CD4-positive, alpha-beta T cell treated with Interferon gamma for 1 hour (primary cell): ENCODE results near the gene ANTXRL.
A peak's percentile ranks its signal among the peaks of the same experiment; 100 is the strongest.
"Not testable (repeated sequence)": the region's sequence is repeated elsewhere in the genome, so short reads cannot be mapped to it uniquely, and the experiment has no call there.

ENCODE experiments used
- DNase-seq: peaks from one replicate; pipeline ENCODE4 v3.0.0-alpha.2; 2020

The ANTXRL gene

DNA sequence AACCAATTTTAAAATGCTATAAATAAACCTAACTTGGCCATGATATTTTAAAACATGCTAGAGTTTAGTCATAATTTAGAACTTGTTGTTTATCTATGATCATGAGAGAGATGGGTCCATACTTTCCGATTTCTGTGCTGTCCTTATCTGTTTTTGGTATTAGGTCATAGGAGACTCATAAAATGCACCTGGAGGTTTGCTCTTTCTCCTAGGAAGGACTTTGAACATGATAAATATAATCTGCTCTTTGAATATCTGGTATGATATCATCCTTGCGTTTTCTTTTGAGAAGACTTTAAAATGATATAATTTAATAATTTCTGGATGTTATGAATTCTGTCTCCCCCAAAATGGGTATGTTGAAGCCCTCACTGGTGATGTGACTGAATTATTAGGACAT lies 9.0 kb upstream of the ANTXRL start:
- DNase-seq: no peak

DNA sequence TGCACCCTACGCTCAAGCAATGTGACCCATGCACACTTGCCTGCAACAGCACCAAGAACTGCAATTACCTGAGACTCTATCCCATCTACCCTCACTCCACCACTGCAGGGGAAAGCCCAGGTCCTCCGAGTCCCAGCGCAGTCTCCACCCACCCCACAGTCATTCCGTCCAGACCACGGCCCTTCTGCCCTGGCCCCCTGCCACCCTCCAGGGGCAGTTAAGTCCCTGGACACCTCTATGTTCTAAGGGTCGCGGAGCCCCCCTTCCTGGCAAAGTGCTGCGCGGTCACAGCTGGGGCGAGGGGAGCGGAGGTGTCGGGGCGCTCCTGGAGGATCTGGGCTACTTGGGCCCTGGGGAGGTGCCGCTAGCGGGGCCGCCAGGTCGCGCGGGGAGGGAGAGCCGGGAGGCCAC lies 4.4 kb upstream of the ANTXRL start:
- DNase-seq: not testable (repeated sequence)

DNA sequence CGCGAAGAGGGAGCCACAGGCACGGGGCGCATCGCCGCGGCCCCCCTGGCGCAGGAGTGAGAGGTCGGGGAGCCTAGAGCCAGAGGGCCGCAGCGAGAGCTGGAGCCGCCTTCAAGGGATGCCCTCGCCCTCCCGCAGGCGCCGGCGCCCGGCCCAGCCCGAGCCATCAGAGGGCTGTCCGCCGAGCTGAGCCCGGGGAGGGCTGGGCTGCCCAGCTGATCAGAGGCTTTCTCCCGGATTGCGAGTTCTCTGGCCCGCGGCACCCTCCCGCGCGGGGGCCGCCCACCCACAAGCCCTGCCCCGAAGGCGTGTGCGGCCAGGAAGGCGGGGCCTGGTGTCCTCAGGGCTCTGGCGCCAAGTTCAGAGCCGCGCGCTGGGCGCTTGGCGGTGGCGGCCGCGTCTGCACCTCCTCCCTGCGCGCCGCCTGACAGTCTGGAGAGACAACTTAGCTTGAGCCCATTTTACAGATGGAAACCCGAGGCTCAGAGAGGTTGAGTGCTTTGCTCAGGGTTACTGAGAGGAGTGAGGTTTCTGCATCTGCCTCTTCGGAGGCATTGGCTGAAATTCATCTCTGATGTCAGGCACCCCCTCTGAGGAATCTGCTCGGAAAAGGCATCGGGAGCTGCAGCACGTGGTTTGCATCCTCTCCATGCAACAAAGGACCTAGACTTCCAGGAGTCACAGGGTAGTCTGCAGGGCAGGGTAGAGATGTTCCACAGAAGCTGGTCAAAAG lies 3.8 kb upstream of the ANTXRL start:
- peak; percentile 70 for DNase-seq

DNA sequence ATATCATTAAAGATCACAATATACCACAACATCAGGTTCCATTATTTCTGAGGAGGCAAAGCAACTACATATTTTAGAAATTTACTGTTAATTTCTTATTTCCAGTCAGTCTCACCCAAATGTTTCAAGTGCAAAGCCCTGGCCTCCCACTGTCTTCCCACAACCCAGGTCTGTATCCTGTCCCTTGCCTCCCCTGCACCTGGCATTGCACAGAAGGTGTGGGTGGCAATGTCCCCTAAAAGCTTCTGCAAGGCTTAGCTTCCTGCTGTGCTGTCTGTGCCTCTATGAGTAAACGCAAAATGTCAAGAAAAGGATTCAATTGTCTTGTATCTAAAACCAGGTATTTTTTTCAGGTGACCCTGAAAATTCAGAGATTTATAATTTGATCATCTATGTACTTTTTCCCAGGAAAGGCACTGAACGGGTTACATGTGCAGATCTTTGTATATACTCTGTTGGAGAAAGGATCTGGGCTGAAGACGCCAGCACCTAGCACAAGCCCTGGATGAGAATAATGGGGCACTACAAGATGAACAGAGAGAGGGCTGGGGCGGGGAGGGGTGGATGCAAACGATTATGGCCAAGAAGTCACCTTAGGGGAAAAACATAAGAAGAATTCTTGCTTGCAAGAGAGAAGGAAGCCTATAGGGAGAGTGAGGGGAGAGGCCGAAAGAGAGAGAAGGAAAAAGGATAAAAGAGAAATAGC lies 3.1 kb upstream of the ANTXRL start:
- DNase-seq: no peak

DNA sequence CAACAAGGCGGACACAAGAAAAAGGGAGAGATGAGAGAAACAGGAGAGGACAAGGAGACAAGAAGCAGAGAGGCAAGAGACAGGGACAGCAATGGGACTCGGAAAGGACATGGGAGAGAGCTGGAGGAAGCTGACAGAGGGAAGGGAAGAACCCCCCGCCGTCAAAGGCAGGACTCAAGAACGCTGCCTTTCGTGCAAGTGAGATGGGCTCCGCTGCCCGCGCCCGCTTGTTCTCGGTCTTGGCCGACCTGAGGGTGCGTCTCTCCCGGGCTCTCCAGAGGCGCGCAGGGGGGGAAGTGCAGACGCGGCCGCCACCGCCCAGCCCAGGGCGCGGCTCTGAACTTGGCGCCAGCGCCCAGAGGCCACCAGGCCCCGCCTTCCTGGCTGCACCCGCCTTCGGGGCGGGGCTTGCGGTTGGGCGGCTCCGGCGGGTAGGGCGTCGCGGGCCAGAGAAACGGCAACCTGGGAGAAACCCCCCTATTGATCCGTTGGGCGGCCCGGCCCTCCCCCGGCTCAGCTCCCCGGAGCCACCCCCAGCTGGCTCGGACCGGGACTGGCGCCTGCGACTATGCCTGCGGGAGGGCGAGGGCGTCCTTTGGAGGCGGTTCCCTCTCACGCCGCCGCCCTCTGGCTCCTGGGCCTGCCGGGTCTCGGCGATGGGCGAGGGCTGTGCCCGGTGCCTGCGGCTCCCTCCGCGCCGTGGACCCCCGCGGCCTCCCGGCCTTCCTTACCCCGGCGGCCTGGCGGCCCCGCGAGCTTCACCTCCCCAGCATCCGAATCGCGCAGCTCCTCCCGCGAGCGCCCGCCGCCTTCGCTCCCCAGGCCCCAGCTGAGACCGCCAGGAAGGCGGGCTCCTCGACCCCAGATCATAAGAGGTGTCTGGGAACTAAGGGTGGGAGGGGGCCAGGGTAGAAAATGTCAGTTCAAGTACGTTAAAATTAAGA lies 2.2 kb upstream of the ANTXRL start:
- DNase-seq: peak; percentile 65

DNA sequence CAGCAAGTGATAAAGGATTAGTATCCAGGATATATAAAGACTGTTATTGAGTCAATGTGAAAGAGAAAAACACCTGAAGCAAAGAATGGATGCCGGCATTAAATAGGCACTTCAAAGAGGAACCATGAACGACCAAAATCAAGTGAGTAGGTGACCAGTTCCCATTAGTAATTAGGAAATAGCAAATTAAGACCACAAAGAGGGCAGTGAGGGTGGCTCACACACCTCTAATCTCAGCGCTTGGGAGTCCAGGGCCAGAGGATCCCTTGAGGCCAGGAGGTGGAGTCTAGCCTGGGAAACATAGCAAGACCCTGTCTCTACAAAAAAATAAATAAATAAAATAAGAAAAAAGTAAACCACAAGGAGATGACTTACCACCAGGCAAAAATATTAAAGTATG lies 1.5 kb upstream of the ANTXRL start:
- DNase-seq: no peak

DNA sequence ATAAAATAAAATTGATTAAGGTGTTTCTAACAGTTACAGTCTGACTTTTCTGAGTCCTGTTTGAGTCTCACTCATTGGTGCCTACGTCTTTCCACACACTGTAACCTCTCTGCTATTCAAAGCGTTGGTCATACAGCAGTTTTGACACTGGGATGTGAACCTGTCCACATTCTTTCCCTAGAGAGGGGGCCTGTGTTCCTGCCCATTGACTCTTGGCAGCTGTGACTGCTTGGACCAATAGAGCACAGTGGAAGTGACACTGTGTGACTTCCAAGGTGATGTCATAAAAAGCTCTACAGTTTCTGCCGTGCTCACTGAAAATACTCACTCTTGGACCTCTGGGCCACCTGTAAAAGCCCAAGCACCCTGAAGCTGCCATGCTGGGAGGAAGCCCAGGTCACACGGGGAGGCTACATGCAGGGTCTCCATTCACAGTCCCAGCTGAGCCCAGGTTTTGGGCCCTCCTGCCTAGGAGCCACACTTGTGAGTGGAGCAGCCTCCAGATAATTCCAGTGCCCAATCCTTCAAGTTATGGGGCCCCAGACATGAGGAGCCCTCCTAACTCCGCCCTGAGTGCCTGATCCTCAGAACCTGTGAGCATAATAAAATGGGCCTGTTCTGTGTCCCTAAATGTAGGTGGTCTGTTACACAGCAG lies 704 bp upstream of the ANTXRL start:
- DNase-seq: no peak

DNA sequence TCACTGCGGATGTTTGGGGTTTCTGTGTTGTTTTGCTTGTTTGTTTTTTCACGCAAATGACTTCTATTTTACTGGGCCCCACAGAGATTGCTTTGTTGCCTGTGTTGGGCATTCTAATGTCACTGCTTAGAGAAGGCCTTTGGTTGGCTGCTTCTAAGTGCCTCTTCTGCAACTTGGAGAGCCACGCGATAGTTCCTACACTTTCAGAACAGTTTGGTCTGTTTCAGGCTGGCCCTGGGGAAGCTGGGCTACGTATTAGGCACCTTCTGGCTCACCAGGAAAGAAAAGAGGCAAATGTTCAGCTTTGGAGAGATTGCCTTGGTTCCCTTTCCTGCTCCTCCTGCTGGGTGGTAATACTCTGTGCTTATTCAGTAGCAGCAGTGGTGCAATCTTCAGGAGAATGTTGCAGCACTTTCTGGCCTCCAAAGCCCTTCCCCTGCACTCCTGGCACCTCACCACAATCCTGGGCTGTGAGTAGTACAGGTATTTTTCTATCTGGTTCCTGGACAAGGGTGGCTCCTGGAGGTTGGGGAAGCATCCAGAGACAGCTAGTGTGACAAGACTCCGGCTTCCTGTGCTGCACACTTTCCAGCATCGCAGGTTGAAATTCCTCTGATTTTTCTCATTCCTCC lies 1.2 kb downstream of the ANTXRL start:
- no peak for DNase-seq

DNA sequence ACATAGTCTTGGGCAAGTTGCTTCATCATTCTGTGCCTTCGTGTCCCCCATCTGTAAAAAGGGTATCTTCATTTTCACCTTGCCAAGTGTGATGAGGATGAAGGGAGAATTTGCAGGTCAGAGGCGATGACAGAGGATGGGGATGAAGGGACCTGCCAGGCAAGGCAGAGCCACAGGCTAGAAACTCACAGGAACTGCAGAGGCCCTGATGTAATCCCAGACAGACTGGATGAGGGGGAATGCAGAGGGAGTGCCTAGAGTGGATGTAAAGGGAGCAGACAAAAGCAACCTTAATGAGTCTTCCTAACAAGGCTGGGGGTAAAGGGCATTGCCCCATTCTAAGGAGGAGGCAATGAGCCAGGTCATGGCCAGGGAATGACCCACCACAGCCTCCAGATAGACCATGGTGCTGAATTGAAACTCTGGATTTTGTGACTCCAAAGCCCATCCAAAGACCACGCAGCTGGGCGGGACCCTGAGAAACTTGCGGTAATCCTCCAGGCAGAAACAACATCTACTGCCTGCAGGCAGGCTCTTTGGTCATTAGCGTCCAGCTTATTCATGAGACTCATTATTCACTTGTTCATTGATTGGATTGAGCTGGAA lies 1.9 kb downstream of the ANTXRL start:
- DNase-seq: no peak

DNA sequence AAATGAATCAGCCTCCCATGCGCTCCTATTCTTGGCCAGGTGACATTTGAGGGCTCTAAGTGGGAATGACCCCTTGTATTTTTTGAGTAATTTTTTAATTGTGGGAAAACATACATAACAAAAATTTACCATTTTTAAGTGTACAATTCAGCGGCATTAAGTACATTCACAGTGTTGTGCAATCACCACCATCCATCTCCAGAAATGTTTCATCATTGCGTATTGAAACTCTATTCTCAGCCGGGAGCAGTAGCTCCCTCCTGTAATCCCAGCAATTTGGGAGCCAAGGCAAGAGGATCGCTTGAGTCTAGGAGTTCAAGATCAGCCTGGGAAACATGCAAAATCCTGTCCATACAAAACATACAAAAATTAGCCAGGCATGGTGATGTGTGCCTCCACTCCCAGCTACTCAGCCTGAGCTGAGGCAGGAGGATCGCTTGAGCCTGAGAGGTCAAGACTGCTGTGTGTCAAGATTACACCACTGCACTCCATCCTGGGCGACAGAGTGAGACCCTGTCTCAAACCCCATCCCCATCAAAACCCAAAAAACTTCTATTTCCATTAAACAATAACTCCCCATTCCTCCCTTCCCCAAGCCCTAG lies 2.5 kb downstream of the ANTXRL start:
- DNase-seq: no peak

DNA sequence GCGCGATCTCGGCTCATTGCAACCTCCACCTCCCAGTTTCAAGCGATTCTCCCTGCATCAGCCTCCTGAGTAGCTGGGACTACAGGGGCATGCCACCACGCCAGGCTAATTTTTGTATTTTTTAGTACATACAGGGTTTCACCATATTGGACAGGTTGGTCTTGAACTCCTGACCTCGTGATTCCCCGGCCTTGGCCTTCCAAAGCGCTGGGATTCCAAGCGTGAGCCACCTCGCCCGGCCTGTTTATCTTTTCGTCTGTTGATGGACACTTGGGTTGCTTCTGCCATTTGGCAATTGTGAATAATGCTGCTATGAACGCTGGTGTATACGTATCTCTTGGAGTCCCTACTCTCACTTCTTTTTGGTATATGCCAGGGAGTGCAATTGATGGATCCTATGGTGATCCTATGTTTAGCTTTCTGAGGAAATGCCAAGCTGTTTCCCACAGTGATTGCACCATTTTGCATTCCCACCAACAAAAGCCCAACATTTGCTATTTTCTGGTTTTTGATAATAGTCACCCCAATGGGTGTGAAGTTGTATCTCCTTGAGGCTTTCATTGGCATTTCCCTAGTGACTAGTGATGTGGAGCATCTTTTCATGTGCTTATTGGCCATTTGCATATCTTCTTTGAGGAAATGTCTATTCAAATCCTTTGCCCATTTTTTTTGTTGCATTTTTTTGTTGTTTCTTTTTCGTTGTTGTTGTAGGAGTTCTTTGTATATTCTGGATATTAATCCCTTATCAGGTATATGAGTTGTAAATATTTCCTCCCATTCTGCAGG lies 3.5 kb downstream of the ANTXRL start:
- DNase-seq: no peak

DNA sequence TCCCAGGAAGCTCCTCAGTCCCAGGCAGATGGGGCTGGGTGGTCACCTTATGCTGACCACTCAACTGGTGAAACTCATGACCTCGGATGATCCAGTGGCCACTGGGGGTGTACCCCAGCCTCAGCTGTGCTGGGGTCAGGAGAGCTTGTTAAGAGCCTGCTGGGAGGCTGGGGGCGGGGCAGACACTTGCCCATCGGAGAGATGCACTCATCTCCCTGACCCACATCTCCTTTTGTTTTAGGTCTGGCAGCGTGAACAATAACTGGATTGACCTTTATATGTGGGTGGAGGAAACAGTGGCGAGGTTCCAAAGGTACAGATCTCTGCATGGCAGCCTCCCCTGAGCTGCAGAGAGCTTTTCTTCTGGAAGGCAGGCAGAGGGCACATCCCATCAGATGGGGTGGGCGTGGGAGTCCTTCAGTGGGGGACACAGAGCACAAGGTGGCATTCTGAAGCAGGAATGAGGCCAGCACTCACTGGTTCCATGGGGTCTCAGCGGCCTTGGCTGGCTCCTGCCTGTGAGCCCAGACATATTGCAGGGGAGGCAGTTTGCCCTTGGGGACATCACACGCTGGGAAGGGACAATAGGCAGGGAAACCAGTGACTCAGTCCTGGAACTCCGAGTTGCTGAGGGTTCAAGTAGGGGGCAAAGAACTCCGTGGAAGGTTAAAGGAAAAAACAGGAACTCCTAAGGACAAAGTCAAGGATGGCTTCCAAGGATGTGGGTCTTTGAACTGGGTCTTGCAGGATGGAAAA lies 5.2 kb downstream of the ANTXRL start:
- no peak for DNase-seq

DNA sequence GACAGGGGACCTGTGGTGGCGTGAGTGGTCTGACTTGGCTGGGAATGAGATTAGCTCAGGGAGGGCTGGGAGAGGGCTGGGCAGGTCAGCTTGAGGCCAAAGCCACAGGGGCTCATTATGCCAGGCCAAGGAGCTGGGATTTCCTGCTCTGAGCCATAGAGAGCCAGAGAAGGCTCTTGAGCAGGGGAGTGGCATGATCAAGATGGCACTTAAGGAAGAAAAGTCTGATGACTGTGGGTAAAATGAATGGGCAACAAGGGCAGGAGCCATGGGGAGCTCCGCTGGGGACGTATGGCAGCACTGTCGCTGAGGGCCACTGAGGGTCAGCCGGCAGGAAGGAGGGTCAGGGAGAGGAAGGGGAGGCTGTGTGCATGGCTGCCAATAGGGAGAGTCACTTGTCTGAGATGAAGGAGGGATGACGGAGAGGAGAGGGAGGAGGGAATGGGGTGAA lies 5.8 kb downstream of the ANTXRL start:
- DNase-seq: no peak

DNA sequence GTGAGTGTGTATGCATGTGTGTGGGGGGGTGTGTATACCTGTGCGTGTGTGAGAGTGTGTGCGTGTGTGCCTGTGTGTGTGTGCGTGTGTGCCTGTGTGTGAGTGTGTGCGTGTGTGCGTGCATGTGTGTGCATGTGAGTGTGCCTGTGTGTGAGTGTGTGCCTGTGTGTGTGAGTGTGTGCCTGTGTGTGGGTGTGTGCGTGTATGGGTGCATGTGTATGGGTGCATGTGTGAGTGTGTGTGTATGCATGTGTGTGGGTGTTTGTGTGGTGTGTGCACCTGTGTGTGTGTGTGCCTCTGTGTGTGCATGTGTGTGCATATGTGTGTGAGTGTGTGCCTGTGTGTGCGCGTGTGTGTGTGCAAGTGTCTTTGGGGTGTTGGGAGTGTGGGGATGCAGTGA lies 6.4 kb downstream of the ANTXRL start:
- no peak for DNase-seq

DNA sequence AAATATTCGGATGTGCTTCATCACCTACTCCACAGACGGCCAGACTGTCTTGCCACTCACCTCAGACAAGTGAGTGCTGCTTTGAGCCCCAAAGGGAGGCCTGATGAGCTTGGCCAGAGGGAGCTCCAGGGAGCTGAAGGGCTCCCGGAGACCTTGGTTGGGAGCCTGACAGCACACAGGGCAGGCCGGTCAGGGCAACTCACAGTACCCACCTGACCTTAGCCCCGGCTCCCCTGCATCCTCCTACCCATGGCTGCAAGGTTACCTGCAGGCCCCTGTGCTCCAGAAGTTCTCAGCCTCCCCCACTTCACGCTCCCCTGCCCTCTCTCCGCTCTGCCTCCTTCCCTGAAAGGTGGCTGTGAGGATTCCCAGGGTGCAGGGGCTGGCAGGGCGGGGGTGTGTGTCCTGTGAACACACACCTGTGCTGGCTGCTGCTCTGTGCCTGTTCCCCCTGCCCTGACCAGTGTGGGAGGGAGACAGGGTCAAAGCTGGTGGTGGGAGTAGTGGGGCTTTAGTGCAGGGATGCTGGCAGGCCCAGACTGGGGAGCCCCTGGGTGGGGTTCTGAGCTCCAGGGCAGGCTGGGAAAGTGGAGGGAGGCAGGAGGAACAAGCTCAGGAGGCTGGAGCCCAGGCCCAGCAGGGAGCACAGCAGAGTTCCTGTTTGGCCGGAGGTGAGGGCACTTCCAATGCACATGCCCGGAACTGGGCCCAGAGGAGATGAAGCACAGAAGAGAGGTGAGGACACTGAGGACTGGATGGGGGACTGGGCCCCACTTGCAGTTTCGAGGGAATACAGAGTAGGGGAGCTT lies 7.2 kb downstream of the ANTXRL start:
- DNase-seq: no peak

DNA sequence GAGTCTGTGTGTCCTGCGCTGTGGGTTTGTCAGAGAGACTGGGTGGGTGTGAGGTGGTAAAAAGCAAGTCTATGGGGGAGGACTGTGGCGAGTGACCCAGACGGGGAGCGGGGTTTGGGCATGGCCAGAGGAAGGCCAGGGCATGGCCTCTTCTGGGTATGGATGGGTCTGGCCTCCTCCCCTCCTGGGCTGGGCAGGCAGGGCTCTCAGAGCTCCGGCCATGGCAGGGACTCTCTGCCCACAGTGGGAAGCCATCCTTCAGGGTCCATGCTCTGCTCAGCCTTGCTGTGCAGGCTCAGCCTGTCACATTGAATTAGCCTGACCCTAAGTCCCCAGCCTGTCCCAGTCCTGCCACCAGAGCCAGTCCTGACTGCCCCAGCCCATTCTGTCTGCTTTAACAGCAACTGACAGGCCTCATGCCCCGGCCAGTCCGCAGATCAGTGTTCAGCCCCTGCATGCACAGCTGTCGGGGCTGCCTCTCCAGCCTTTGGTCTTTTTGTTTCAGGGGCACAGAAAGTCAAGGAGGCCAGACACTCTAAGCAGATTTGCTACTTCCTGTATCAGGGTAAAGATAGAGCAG lies 7.9 kb downstream of the ANTXRL start:
- no peak for DNase-seq

DNA sequence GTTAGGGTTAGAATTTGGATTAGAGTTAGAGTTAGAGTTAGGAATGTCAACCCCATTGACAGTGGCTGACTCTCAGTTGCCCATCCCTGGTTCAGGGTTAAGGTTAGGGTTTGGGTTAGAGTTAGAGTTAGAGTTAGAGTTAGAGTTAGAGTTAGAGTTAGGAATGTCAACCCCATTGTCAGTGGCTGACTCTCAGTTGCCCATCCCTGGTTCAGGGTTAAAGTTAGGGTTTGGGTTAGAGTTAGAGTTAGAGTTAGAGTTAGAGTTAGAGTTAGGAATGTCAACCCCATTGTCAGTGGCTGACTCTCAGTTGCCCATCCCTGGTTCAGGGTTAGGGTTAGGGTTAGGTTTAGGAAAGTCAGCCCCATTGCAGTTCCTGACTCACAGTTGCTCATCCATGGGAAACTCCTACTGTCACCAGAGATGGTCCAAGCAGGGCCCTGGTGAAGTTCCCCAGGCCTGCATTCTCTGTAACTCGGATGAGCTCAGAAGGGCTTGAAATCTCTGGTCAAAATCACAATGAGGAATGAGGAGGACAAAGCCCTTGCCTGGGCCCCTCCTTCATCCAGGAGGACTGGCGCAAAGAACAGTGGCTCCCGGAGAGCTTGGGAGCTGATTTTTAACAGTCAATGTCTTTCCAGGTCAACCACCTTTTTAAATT lies 8.7 kb downstream of the ANTXRL start:
- not testable (repeated sequence) for DNase-seq

DNA sequence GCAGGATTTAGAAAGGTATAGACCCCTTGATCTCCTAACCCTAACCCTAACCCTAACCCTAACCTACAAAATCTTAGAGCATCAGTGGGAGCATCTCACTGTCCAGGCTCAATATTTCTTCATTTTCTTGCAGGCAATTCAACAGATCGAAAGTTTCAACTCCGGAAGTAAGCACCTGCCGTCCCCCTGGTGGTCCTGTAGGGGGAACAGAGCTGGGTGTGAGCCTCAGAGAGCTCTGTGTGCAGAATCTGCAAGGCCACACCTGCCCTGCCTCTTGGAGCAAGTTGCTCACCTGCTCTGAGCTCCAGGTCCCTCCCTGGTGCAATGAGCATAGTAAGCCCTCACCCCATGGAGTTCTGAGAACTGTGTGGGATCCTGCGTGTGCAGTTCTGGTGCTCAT lies 9.3 kb downstream of the ANTXRL start:
- not testable (repeated sequence) for DNase-seq
